IMR-90 (cell line): ENCODE measurements around the gene MICA. TPM values are rescaled to one million over a fixed set of nuclear protein-coding genes. Genes with fewer than 3 reads are reported as not detected.

Source experiments
- ATAC-seq: fragments of 200-7000 bp; cut with Tn5 transposase; 2 replicates; pipeline ENCODE4 v1.9.1; 2020; ENCODE audit warnings: low read depth, mild to moderate bottlenecking, moderate library complexity
- BruUV-seq: library from RNA; stranded (reverse); fragments of 400-500 nt; replicated peaks from 2 replicates; lab custom pipeline; 2021; lab: Mats Ljungman, UMichigan
- CTCF ChIA-PET: fragments of 300-600 bp; formaldehyde crosslinking; extraction: SDS; loops from one replicate; lab custom pipeline; 2021; ENCODE audit warnings: antibody characterized with exemption; lab: Yijun Ruan, JAX
- POLR2A ChIA-PET: fragments of 300-600 bp; sonication (Branson Sonifier 250); formaldehyde crosslinking; loops from one replicate; lab custom pipeline; 2022; ENCODE audit warnings: antibody characterized with exemption; ENCODE audit not compliant: unreplicated experiment; lab: Charles Lee
- DNase-seq: peaks from one replicate; pipeline ENCODE4 v3.0.0; 2013
- H2AFZ ChIP-seq: replicated peaks from 2 replicates; pipeline ENCODE3; 2013; ENCODE audit warnings: low read length, mild to moderate bottlenecking; ENCODE audit not compliant: poor library complexity
- H2AK5ac ChIP-seq: 2 replicates; pipeline ENCODE4 v1.6.1; 2013; ENCODE audit warnings: low read depth, low read length, inconsistent platforms
- H2AK9ac ChIP-seq: replicated peaks from 2 replicates; pipeline ENCODE3; 2013; ENCODE audit warnings: mild to moderate bottlenecking, low read depth, low read length, moderate library complexity; ENCODE audit not compliant: poor library complexity
- H2BK120ac ChIP-seq: 2 replicates; pipeline ENCODE4 v1.6.1; 2013; ENCODE audit warnings: low read depth, low read length, inconsistent platforms
- H2BK15ac ChIP-seq: 3 replicates; pipeline ENCODE4 v1.6.1; 2013; ENCODE audit warnings: low read depth, low read length, inconsistent platforms
- H2BK20ac ChIP-seq: 2 replicates; pipeline ENCODE4 v1.6.1; 2013; ENCODE audit warnings: low read depth, mild to moderate bottlenecking, inconsistent platforms, low read length, moderate library complexity
- H2BK5ac ChIP-seq: 2 replicates; pipeline ENCODE4 v1.6.1; 2013; ENCODE audit warnings: mild to moderate bottlenecking, low read depth, low read length, inconsistent platforms; ENCODE audit not compliant: poor library complexity, severe bottlenecking
- H3K14ac ChIP-seq: replicated peaks from 2 replicates; pipeline ENCODE4 v1.6.1; 2013; ENCODE audit warnings: low read depth, low read length, inconsistent platforms
- H3K18ac ChIP-seq: 2 replicates; pipeline ENCODE4 v1.6.1; 2013; ENCODE audit warnings: low read depth, low read length, control low read depth
- H3K23ac ChIP-seq: 2 replicates; pipeline ENCODE4 v1.6.1; 2013; ENCODE audit warnings: low read depth, low read length, inconsistent platforms
- H3K27ac ChIP-seq: 2 replicates; pipeline ENCODE4 v1.5.1; 2013; ENCODE audit warnings: mild to moderate bottlenecking, control low read depth, low read length; ENCODE audit not compliant: insufficient read depth
- H3K27me3 ChIP-seq: 2 replicates; pipeline ENCODE4 v1.6.1; 2013; ENCODE audit warnings: low read length; ENCODE audit not compliant: control insufficient read depth, insufficient read depth
- H3K36me3 ChIP-seq: 2 replicates; pipeline ENCODE4 v1.6.1; 2013; ENCODE audit warnings: low read length, mixed read lengths; ENCODE audit not compliant: control insufficient read depth, insufficient read depth
- H3K4ac ChIP-seq: 2 replicates; pipeline ENCODE4 v1.6.1; 2013; ENCODE audit warnings: low read depth, low read length, inconsistent platforms
- H3K4me1 ChIP-seq: 2 replicates; pipeline ENCODE4 v1.6.1; 2013; ENCODE audit warnings: low read length, mixed read lengths; ENCODE audit not compliant: control insufficient read depth, insufficient read depth
- H3K4me2 ChIP-seq: 2 replicates; pipeline ENCODE4 v1.6.1; 2013; ENCODE audit warnings: low read depth, mild to moderate bottlenecking, control low read depth, low read length, moderate library complexity
- H3K4me3 ChIP-seq: 2 replicates; pipeline ENCODE4 v1.5.1; 2013; ENCODE audit warnings: low read depth, mild to moderate bottlenecking, control low read depth, low read length, moderate library complexity; ENCODE audit not compliant: insufficient read depth
- H3K56ac ChIP-seq: 2 replicates; pipeline ENCODE4 v1.6.1; 2013; ENCODE audit warnings: low read length, inconsistent platforms; ENCODE audit not compliant: insufficient read depth; ENCODE audit errors: extremely low read depth
- H3K79me1 ChIP-seq, 2 experiments: 2 replicates each; pipeline ENCODE4 v1.6.1; 2013; ENCODE audit warnings: low read length in 2 of 2, inconsistent platforms in 1 of 2, low read depth in 1 of 2
- H3K9ac ChIP-seq: 2 replicates; pipeline ENCODE4 v1.6.1; 2013; ENCODE audit warnings: low read depth, low read length, control low read depth
- H3K9me1 ChIP-seq: 2 replicates; pipeline ENCODE4 v1.6.1; 2013; ENCODE audit warnings: low read length, inconsistent platforms; ENCODE audit not compliant: insufficient read depth
- H3K9me3 ChIP-seq: 2 replicates; pipeline ENCODE4 v1.6.1; 2013; ENCODE audit warnings: low read length; ENCODE audit not compliant: control insufficient read depth, insufficient read depth
- H4K20me1 ChIP-seq: 2 replicates; pipeline ENCODE4 v1.6.1; 2013; ENCODE audit warnings: low read length, inconsistent platforms; ENCODE audit not compliant: insufficient read depth
- H4K5ac ChIP-seq: 2 replicates; pipeline ENCODE4 v1.6.1; 2013; ENCODE audit warnings: mild to moderate bottlenecking, low read depth, low read length, control low read depth
- H4K8ac ChIP-seq, 2 experiments: 2 replicates each; pipeline ENCODE4 v1.6.1; 2013; ENCODE audit warnings: low read depth in 2 of 2, low read length in 2 of 2, control low read depth in 1 of 2, inconsistent platforms in 1 of 2
- H4K91ac ChIP-seq: 2 replicates; pipeline ENCODE4 v1.6.1; 2013; ENCODE audit warnings: low read depth, low read length, inconsistent platforms; ENCODE audit not compliant: insufficient read depth
- CEBPB ChIP-seq: IDR thresholded peaks from 2 replicates; pipeline ENCODE4 v1.6.1; 2012; ENCODE audit warnings: low read depth, low read length, improper control_type of control experiment
- MAFK ChIP-seq: IDR thresholded peaks from 2 replicates; pipeline ENCODE4 v1.6.1; 2012; ENCODE audit warnings: low read depth, low read length, improper control_type of control experiment
- WGBS, 2 experiments: methylation state at CpG; one replicate each; pipeline versions ENCODE4 v1.1.5 to v1.1.7; 2013; ENCODE audit warnings: missing lambda C conversion rate in 2 of 2; ENCODE audit not compliant: insufficient read length in 1 of 2; ENCODE audit errors: extremely low coverage in 2 of 2; 5-methylcytosine and 5-hydroxymethylcytosine counted together
- dilution Hi-C: fragments of 300-500 bp; cut with HindIII; formaldehyde crosslinking; loops from one replicate; pipeline ENCODE4 v1.14.3; 2018; ENCODE audit warnings: low sequenced_read_pairs; ENCODE audit not compliant: unreplicated experiment
- in situ Hi-C: fragments of 300-500 bp; cut with MboI; formaldehyde crosslinking; loops from 3 replicates; pipeline ENCODE4 v1.14.3; 2019; ENCODE audit warnings: low sequenced_read_pairs, inconsistent platforms, mixed read lengths
- intact Hi-C: fragments of 100-400 bp; cut with micrococcal nuclease; formaldehyde crosslinking; loops from 2 replicates; pipeline ENCODE4 v1.10.0; 2022
- polyA plus RNA-seq, 3 experiments: library from polyadenylated mRNA; depleted of rRNA; stranded (reverse); fragments of >200 nt; gene quantifications; 2 replicates each; pipeline ENCODE4 v1.2.3, GENCODE V29; 2012; ENCODE audit warnings: low replicate concordance in 1 of 3
- total RNA-seq: library from RNA; depleted of rRNA; stranded (reverse); fragments of >200 nt; gene quantifications from 2 replicates; pipeline ENCODE4 v1.2.3, GENCODE V29; 2012

MICA gene
- total and polyA plus RNA-seq, 2 of the 4 experiments (the other 2 are of a cell fraction), result 55.9 to 67.7 TPM

DNA sequence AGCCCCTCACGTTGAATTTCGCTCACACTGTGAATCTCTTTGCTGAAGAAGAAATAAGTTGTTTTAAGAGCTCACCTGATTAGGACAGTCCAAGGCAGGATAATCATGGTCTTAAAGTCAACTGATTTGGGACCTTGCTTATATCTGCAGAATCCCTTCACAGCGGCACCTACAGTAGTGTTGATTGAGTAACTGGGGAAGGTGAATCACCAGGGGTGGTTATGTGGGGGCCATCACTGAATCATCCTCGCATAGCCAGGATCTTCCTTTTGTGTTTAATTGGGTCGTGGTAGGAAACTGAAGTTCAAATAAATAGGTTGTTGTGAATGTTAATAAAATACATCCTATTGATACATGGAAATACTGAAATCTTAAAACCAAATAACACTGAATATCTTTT lies 20.2 kb upstream of the MICA start:
- no peak overlapping the region for H3K18ac ChIP-seq
- no peak for DNase-seq
- H3K27me3 ChIP-seq, result peaks cover 32% of the 10 kb centered on the region

More for the DNA sequence above, 20.2 kb upstream of the MICA start:
- Histone ChIP-seq H2AK9ac (no peak overlapping the region), H3K9me3 (no peaks in the 10 kb centered on the region), H4K5ac (no peak overlapping the region), H3K9ac (no peak overlapping the region), H3K4me2 (no peak overlapping the region), H3K36me3 (no peaks in the 10 kb centered on the region), H3K14ac (no peak overlapping the region), H3K4me3 (no peak overlapping the region), H3K56ac (no peak overlapping the region), H2BK20ac (no peak overlapping the region), H2BK5ac (no peak overlapping the region), H4K8ac (no peak overlapping the region), H2AFZ (no peak overlapping the region), H4K20me1 (no peaks in the 10 kb centered on the region), H2AK5ac (no peak overlapping the region), H4K91ac (no peak overlapping the region), H2BK15ac (no peak overlapping the region), H3K23ac (no peak overlapping the region), H3K4me1 (no peaks in the 10 kb centered on the region), H3K4ac (no peak overlapping the region), H2BK120ac (no peak overlapping the region), H3K27ac (no peak overlapping the region), H3K79me1 (no peaks in the 10 kb centered on the region), H3K9me1 (0 out of 2 replicates have a peak, but pooled peaks cover 3% of the 10 kb centered on the region)
- BruUV-seq, result no TSS peak
- ChIA-PET CTCF (no interaction called here), POLR2A (interaction anchor here (0.6 kb wide), 1 partner anchor 234 kb away, joined by 3 read pairs; no protein-coding TSS in a partner anchor)
- intact Hi-C loops (no loop called here), dilution Hi-C loops (no loop called here), in situ Hi-C loops (no loop called here)
- WGBS, 2 experiments, result no CpG with 5 or more reads among the region's 5 CpGs
- no peak for ATAC-seq
- TF ChIP-seq CEBPB, result peak; percentile 49
- TF ChIP-seq MAFK, result no peak
